CD14-positive monocyte (primary cell): ENCODE results near the gene LRRTM1. TPM values are rescaled to one million over a fixed set of nuclear protein-coding genes. Genes with fewer than 3 reads are reported as not detected.

Experiments
- DNase-seq, 3 donors: peaks; one replicate each; pipeline ENCODE4 v3.0.0-alpha.2; 2011 to 2022
- H2AFZ ChIP-seq: 2 replicates; pipeline ENCODE4 v1.6.0; 2012; ENCODE audit warnings: mild to moderate bottlenecking, low read depth, low read length, inconsistent platforms; ENCODE audit not compliant: insufficient read depth, poor library complexity, severe bottlenecking
- H3K27ac ChIP-seq, 2 donors: 1 replicate in 1 of 2; 2 replicates in 1 of 2; pipeline ENCODE4 v1.5.1; 2012 to 2013; ENCODE audit warnings: low read length in 2 of 2, control low read depth in 1 of 2, inconsistent platforms in 1 of 2, low read depth in 1 of 2, mild to moderate bottlenecking in 1 of 2
- H3K27me3 ChIP-seq, 2 donors: one replicate each; pipeline versions ENCODE4 v1.6.0 to v1.6.1; 2011 to 2013; ENCODE audit warnings: low read length in 2 of 2; ENCODE audit not compliant: control insufficient read depth in 2 of 2, insufficient read depth in 2 of 2
- H3K36me3 ChIP-seq, 2 donors: replicated peaks in 1 of 2; 1 replicate in 1 of 2; 2 replicates in 1 of 2; pipeline versions ENCODE4 v1.5.1 to v1.6.1; 2012 to 2013; ENCODE audit warnings: low read length in 2 of 2, control low read depth in 1 of 2, inconsistent platforms in 1 of 2, mild to moderate bottlenecking in 1 of 2; ENCODE audit not compliant: insufficient read depth in 2 of 2, control insufficient read depth in 1 of 2
- H3K4me1 ChIP-seq, 2 donors: 1 replicate in 1 of 2; 2 replicates in 1 of 2; pipeline versions ENCODE4 v1.5.1 to v1.6.1; 2012 to 2013; ENCODE audit warnings: low read length in 2 of 2, control low read depth in 1 of 2, inconsistent platforms in 1 of 2, mild to moderate bottlenecking in 1 of 2, moderate library complexity in 1 of 2; ENCODE audit not compliant: insufficient read depth in 2 of 2, control insufficient read depth in 1 of 2
- H3K4me2 ChIP-seq: replicated peaks from 2 replicates; pipeline ENCODE3; 2012; ENCODE audit warnings: low read length, moderate library complexity, mild to moderate bottlenecking; ENCODE audit not compliant: poor library complexity, severe bottlenecking; ENCODE audit errors: extremely low read depth
- H3K4me3 ChIP-seq, 3 experiments: fragments of 200-600 bp in 1 of 3; sonication (generic) in 1 of 3; replicated peaks in 1 of 3; 1 replicate in 2 of 3; 2 replicates in 1 of 3; pipeline ENCODE4 v1.5.1; 2011 to 2013; ENCODE audit warnings: low read length in 3 of 3, mild to moderate bottlenecking in 3 of 3, control low read depth in 2 of 3, low read depth in 2 of 3, inconsistent platforms in 1 of 3, moderate library complexity in 1 of 3
- H3K79me2 ChIP-seq: 2 replicates; pipeline ENCODE4 v1.6.0; 2012; ENCODE audit warnings: mild to moderate bottlenecking, control low read depth, inconsistent platforms, low read length, moderate library complexity; ENCODE audit not compliant: insufficient read depth
- H3K9ac ChIP-seq: 2 replicates; pipeline ENCODE4 v1.6.0; 2017; ENCODE audit warnings: low read length, mild to moderate bottlenecking; ENCODE audit not compliant: insufficient read depth, poor library complexity, severe bottlenecking
- H3K9me3 ChIP-seq, 2 donors: replicated peaks in 1 of 2; 1 replicate in 1 of 2; 2 replicates in 1 of 2; pipeline versions ENCODE4 v1.5.1 to v1.6.1; 2012 to 2013; ENCODE audit warnings: low read length in 2 of 2, control low read depth in 1 of 2; ENCODE audit not compliant: control insufficient read depth in 1 of 2, insufficient read depth in 1 of 2
- H4K20me1 ChIP-seq: 2 replicates; pipeline ENCODE4 v1.6.0; 2012; ENCODE audit warnings: mild to moderate bottlenecking, low read length, control low read depth, moderate library complexity; ENCODE audit not compliant: insufficient read depth
- H3K27ac Mint-ChIP-seq, 7 donors: one replicate each; pipeline ENCODE4 v1.8.0; 2020; ENCODE audit warnings: mild to moderate bottlenecking in 7 of 7, mixed read lengths in 7 of 7, moderate library complexity in 6 of 7, inconsistent platforms in 2 of 7
- H3K27me3 Mint-ChIP-seq, 3 donors: one replicate each; pipeline ENCODE4 v1.8.0; 2021 to 2022; ENCODE audit warnings: low read depth in 3 of 3, mild to moderate bottlenecking in 3 of 3, mixed read lengths in 3 of 3, moderate library complexity in 3 of 3, inconsistent platforms in 1 of 3
- H3K36me3 Mint-ChIP-seq, 2 donors: one replicate each; pipeline ENCODE4 v1.8.0; 2020; ENCODE audit warnings: mixed read lengths in 2 of 2, inconsistent platforms in 1 of 2, mild to moderate bottlenecking in 1 of 2
- H3K4me1 Mint-ChIP-seq: one replicate; pipeline ENCODE4 v1.8.0; 2020; ENCODE audit warnings: mild to moderate bottlenecking, mixed read lengths
- H3K4me3 Mint-ChIP-seq, 2 donors: one replicate each; pipeline ENCODE4 v1.8.0; 2020; ENCODE audit warnings: mild to moderate bottlenecking in 2 of 2, mixed read lengths in 2 of 2, moderate library complexity in 1 of 2
- H3K9me3 Mint-ChIP-seq, 7 donors: one replicate each; pipeline ENCODE4 v1.8.0; 2020 to 2022; ENCODE audit warnings: mixed read lengths in 7 of 7, mild to moderate bottlenecking in 6 of 7, moderate library complexity in 6 of 7, inconsistent platforms in 2 of 7
- CTCF ChIP-seq: fragments of 200-600 bp; IDR thresholded peaks from one replicate; pipeline ENCODE4 v1.8.0; 2022; ENCODE audit warnings: antibody characterized with exemption, mild to moderate bottlenecking
- WGBS: methylation state at CpG from one replicate; pipeline ENCODE4 v1.1.5; 2013; ENCODE audit warnings: missing lambda C conversion rate; ENCODE audit not compliant: insufficient coverage; 5-methylcytosine and 5-hydroxymethylcytosine counted together
- intact Hi-C, 2 donors: fragments of 100-400 bp; cut with micrococcal nuclease; formaldehyde crosslinking; loops; one replicate each; pipeline versions ENCODE4 v1.15.0 to v1.15.1; 2023
- polyA plus RNA-seq, 3 donors: library from polyadenylated mRNA; depleted of rRNA in 1 of 3; unstranded in 2 of 3; stranded (reverse) in 1 of 3; fragments of 300-500 nt in 2 of 3; fragments of >200 nt in 1 of 3; fragmentation: Illumina TruSeq in 2 of 3; gene quantifications; 1 replicate in 2 of 3; 2 replicates in 1 of 3; pipeline ENCODE4 v1.2.3, GENCODE V29; 2012 to 2021

LRRTM1 gene
- polyA plus RNA-seq, 3 donors = not detected

GRCh38 chr2:80299661-80300060 lies 4.9 kb downstream of the LRRTM1 start:
- Histone ChIP-seq H3K27me3 (peaks cover 29 to 39% of the 10 kb centered on the region in 2 donors), H3K9ac (no peak overlapping the region), H3K9me3 (peaks cover 0 to 7% of the 10 kb centered on the region in 2 donors), H2AFZ (no peak overlapping the region), H3K79me2 (no peaks in the 10 kb centered on the region), H3K4me1 (no peaks in the 10 kb centered on the region), H3K4me2 (no peak overlapping the region), H3K4me3 (no peak overlapping the region), H3K36me3 (no peaks in the 10 kb centered on the region), H4K20me1 (no peaks in the 10 kb centered on the region), H3K27ac (no peak overlapping the region)
- Mint-ChIP-seq H3K9me3 (peaks cover 0 to 12% (median 7%) of the 10 kb centered on the region in 7 donors), H3K27ac (no peak overlapping the region), H3K27me3 (peaks cover 37 to 48% (median 47%) of the 10 kb centered on the region in 3 donors), H3K4me1 (no peaks in the 10 kb centered on the region), H3K36me3 (peaks cover 0 to 3% of the 10 kb centered on the region in 2 donors), H3K4me3 (no peak overlapping the region)
- no peak for DNase-seq
- no peak for TF ChIP-seq CTCF
- WGBS = no CpG with 5 or more reads among the region's 5 CpGs
- intact Hi-C loops = no loop called here

- H3K36me3 ChIP-seq = no peaks in the 10 kb centered on the region
- Mint-ChIP-seq H3K4me3 (no peak overlapping the region), H3K27me3 (peaks cover 31 to 42% (median 40%) of the 10 kb centered on the region in 3 donors), H3K4me1 (no peaks in the 10 kb centered on the region), H3K36me3 (peaks cover 0 to 3% of the 10 kb centered on the region in 2 donors), H3K9me3 (peaks cover 0 to 12% (median 5%) of the 10 kb centered on the region in 7 donors), H3K27ac (no peak overlapping the region)
- TF ChIP-seq CTCF = no peak
- H3K27ac ChIP-seq = no peak overlapping the region
- no peak for DNase-seq
- peaks cover 26 to 33% of the 10 kb centered on the region in 2 donors for H3K27me3 ChIP-seq
- peaks cover 0 to 7% of the 10 kb centered on the region in 2 donors for H3K9me3 ChIP-seq
- H3K4me1 ChIP-seq = no peaks in the 10 kb centered on the region
- no peaks in the 10 kb centered on the region for H3K79me2 ChIP-seq
- no peak overlapping the region for H2AFZ ChIP-seq
- intact Hi-C loops = no loop called here
- no peak overlapping the region for H3K9ac ChIP-seq
- H4K20me1 ChIP-seq = no peaks in the 10 kb centered on the region
- WGBS = no CpG with 5 or more reads among the region's 3 CpGs
- no peak overlapping the region for H3K4me3 ChIP-seq
- H3K4me2 ChIP-seq = no peak overlapping the region
Measured at GRCh38 chr2:80298954-80299353, 5.6 kb downstream of the LRRTM1 start.
